Activated naive CD8-positive, alpha-beta T cell treated with anti-CD3 and anti-CD28 coated beads for 36 hours (primary cell): ENCODE results near the gene ANKRD62. TPM values are rescaled to one million over a fixed set of nuclear protein-coding genes. Genes with fewer than 3 reads are reported as not detected.

ENCODE experiments used
- DNase-seq: peaks from one replicate; pipeline ENCODE4 v3.0.0; 2021
- H3K27ac Mint-ChIP-seq: one replicate; pipeline ENCODE4 v1.8.0; 2022; ENCODE audit warnings: mild to moderate bottlenecking, moderate library complexity, mixed read lengths
- H3K27me3 Mint-ChIP-seq: one replicate; pipeline ENCODE4 v1.8.0; 2022; ENCODE audit warnings: mild to moderate bottlenecking, mixed read lengths
- H3K36me3 Mint-ChIP-seq: one replicate; pipeline ENCODE4 v1.8.0; 2021; ENCODE audit warnings: mild to moderate bottlenecking, mixed read lengths
- H3K4me1 Mint-ChIP-seq: one replicate; pipeline ENCODE4 v1.8.0; 2021; ENCODE audit warnings: mixed read lengths
- H3K4me3 Mint-ChIP-seq: one replicate; pipeline ENCODE4 v1.8.0; 2022; ENCODE audit warnings: mild to moderate bottlenecking, moderate library complexity, mixed read lengths
- H3K9me3 Mint-ChIP-seq: one replicate; pipeline ENCODE4 v1.8.0; 2022; ENCODE audit warnings: mixed read lengths
- total RNA-seq, 2 experiments: library from RNA; stranded (reverse); gene quantifications; one replicate each; pipeline ENCODE4 v1.2.3, GENCODE V29; 2021

Gene ANKRD62
- not detected for total RNA-seq

- no peaks in the 10 kb centered on the region for H3K36me3 Mint-ChIP-seq
- H3K4me1 Mint-ChIP-seq, result no peaks in the 10 kb centered on the region
- no peak within 1 kb of the TSS for H3K27ac Mint-ChIP-seq
- no peak within 1 kb of the TSS for H3K4me3 Mint-ChIP-seq
- H3K27me3 Mint-ChIP-seq, result peaks cover 9% of the 10 kb centered on the region
- DNase-seq, result no peak
- peaks cover 2% of the 10 kb centered on the region for H3K9me3 Mint-ChIP-seq
Observed at GRCh38 chr18:12093520-12094257, at the start of gene ANKRD62. Gene ANKRD62, plus strand, starts transcription at chr18:12093843. Its CDS starts 175 bp downstream, at chr18:12094018.

GRCh38 chr18:12044591-12044990 lies 49.1 kb upstream of the ANKRD62 start:
- Mint-ChIP-seq H3K4me3 (no peak overlapping the region), H3K36me3 (no peaks in the 10 kb centered on the region), H3K9me3 (no peaks in the 10 kb centered on the region), H3K27me3 (no peaks in the 10 kb centered on the region), H3K4me1 (peaks cover 2% of the 10 kb centered on the region), H3K27ac (no peak overlapping the region)
- no peak for DNase-seq

DNA sequence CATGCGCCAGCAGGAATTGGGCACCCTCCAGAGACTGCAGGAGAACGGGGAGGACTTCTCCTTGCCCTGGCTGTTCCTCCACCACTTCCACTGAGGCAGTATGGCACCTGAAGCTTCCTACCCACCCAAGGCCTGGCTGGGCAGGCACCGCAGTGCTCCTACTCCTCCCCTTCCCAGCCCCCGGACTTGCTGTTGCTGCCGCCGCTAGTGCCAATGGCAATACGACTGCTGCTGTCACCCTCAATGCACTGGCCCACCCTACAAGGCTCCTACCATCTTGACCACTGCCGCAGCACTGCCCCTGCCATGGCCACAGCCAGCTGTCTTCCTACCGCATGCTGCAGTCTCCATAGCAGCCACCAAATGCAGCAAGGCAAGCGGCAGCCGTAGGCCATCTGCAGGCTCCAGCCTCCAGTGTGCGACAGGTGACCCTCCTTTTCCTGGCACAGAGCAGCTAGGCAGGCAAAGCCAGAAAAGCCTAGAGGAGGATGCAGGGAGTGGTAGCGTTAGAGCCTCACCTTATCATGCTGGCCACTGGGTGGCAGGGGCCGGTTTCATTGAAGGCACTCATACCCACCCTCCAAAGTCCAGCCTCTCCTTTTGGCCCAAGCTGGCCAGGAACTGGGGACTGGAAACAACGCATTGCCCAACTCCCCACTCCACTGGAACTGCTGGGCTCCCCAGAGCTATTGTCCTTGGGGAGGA lies 47.4 kb upstream of the ANKRD62 start:
- Mint-ChIP-seq H3K27me3 (no peaks in the 10 kb centered on the region), H3K4me1 (peaks cover 2% of the 10 kb centered on the region), H3K36me3 (no peaks in the 10 kb centered on the region), H3K9me3 (no peaks in the 10 kb centered on the region), H3K4me3 (no peak overlapping the region), H3K27ac (no peak overlapping the region)
- DNase-seq, result no peak

- Mint-ChIP-seq H3K27ac (no peak overlapping the region), H3K9me3 (no peaks in the 10 kb centered on the region), H3K27me3 (no peaks in the 10 kb centered on the region), H3K36me3 (no peaks in the 10 kb centered on the region), H3K4me1 (no peaks in the 10 kb centered on the region), H3K4me3 (no peak overlapping the region)
- DNase-seq, result no peak
Observed at GRCh38 chr18:12046751-12047335, 46.8 kb upstream of the ANKRD62 start.

DNA sequence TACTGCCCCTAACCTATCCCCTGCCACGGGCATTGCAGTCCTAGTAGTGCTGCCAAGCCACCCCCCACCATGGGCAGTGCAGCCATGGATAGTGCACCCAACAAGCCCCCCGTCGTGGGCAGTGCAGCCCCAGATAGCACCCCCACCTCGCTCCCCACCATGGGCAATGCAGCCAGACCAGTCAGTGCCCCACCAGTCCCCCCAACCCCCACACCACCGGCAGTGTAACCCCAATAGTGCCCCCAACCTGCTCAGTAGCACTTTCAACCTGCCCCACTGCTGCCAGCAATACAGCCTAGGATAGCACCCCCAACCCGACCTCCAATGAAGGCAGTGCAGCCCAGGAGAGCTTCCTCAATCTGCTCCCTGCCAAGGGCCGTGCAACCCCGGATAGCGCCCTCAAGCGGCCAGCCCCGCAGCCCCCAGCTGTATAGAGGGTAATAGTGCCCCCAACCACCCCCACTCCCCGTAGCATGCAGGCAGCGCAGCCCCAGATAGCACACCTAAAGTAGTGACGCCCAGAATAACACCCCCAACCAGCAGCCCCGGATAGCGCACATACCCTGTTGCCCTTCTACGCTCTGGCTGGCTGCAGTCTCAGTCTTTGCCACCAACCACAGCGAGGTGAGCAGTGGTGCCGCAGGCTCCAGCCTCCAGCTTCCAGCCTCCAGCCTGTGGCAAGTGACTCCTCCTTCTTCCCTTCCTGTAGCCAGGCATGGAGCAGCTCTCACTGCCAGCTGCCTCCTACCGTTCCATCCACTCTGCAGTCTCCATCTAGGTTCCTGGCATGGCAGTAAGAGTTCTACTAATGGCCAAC lies 45.4 kb upstream of the ANKRD62 start:
- DNase-seq, result no peak
- no peaks in the 10 kb centered on the region for H3K9me3 Mint-ChIP-seq
- no peak overlapping the region for H3K4me3 Mint-ChIP-seq
- H3K36me3 Mint-ChIP-seq, result no peaks in the 10 kb centered on the region
- no peaks in the 10 kb centered on the region for H3K4me1 Mint-ChIP-seq
- no peak overlapping the region for H3K27ac Mint-ChIP-seq
- H3K27me3 Mint-ChIP-seq, result peaks cover 6% of the 10 kb centered on the region

DNA sequence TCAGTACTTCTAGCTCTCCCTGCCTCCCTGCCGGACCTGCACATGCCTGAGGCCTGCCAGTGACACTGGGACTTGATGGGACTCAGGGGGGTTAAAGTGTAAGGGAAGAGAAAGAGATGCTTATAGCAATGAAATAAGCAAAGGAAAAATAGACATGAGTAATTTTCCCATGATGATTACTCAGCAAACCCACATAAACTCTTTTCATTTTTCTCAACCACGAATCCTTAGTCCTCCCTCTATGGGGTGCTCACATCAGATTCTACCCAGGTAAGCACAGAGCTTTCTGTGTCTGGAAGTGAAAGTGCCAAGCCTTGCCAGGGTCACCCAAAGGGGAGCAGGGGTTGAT lies 44.8 kb upstream of the ANKRD62 start:
- Mint-ChIP-seq H3K27ac (no peak overlapping the region), H3K36me3 (no peaks in the 10 kb centered on the region), H3K9me3 (no peaks in the 10 kb centered on the region), H3K4me3 (no peak overlapping the region), H3K27me3 (peaks cover 6% of the 10 kb centered on the region), H3K4me1 (no peaks in the 10 kb centered on the region)
- no peak for DNase-seq

- no peak for DNase-seq
- H3K36me3 Mint-ChIP-seq, result no peaks in the 10 kb centered on the region
Observed at GRCh38 chr18:12049978-12050811, 43.4 kb upstream of the ANKRD62 start.

GRCh38 chr18:12052866-12053265 lies 40.8 kb upstream of the ANKRD62 start:
- H3K4me3 Mint-ChIP-seq, result no peak overlapping the region
- no peaks in the 10 kb centered on the region for H3K9me3 Mint-ChIP-seq
- DNase-seq, result no peak
- H3K36me3 Mint-ChIP-seq, result no peaks in the 10 kb centered on the region
- no peak overlapping the region for H3K27ac Mint-ChIP-seq
- H3K4me1 Mint-ChIP-seq, result no peaks in the 10 kb centered on the region
- peaks cover 6% of the 10 kb centered on the region for H3K27me3 Mint-ChIP-seq

More at GRCh38 chr18:12049978-12050811, 43.4 kb upstream of the ANKRD62 start:
- Mint-ChIP-seq H3K4me3 (no peak overlapping the region), H3K27ac (no peak overlapping the region), H3K4me1 (no peaks in the 10 kb centered on the region), H3K9me3 (no peaks in the 10 kb centered on the region), H3K27me3 (peaks cover 6% of the 10 kb centered on the region)

DNA sequence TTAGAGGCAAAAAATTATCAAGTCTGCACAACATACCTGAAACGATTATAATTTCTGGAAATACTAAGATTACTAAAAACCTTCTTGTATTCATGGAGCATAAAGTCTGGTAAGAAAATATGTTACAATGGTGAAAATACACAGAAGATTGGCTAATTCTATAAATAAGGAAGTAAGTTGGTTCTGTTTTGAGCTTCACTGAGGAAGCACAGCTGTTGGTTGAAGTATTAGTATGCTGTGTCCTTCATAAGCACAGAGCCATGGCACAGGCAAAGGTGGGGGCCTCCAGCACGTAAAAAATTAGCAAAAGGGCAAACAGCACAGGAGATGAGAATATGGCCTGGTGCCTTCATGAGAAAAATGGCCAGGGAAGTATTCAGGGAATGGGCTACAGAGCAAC lies 40.4 kb upstream of the ANKRD62 start:
- Mint-ChIP-seq H3K27me3 (peaks cover 6% of the 10 kb centered on the region), H3K9me3 (no peaks in the 10 kb centered on the region), H3K27ac (no peak overlapping the region), H3K4me3 (no peak overlapping the region), H3K4me1 (no peaks in the 10 kb centered on the region), H3K36me3 (no peaks in the 10 kb centered on the region)
- DNase-seq, result no peak

DNA sequence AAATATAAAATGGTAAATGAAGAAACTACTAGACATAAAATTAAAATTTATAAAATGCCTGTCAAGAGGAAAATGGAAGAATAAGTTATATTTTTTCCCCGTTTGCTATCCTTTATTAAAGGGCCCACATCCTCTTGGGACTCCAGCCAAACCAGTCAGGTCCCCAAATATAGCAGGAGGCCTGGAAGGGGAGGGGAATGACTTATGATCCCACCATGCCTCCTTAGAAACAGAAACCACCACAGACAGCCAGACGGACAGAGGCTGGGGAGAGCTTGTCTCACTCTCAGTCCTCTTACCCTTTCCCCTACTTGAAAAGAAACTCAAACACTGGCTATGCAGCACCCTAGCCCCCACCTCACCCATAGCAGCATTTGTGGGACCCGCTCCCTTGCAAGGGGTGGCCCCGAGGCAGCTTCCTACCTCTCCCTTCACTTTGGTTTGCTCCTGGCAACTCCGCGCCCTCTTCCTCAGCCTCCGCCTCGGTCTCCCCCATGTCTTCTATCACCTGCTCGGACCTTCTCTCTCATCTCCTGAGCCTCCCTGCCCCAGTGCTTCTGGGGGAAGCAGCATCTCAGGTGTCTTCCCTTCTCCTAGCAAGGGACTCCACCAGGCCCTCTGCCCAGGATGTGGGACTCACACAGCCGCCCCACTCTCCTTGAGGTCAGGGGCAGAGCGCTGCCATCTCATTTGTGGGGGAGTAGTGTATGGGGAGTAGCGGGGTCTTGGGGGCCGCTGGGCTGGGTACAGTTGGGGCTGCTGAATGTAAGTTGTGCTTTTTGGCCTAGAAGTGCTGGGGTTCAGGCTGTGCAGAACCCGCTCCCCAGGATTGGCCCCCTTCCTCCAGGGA lies 37.4 kb upstream of the ANKRD62 start:
- H3K27ac Mint-ChIP-seq, result no peak overlapping the region
- no peak for DNase-seq
- no peak overlapping the region for H3K4me3 Mint-ChIP-seq
- H3K36me3 Mint-ChIP-seq, result no peaks in the 10 kb centered on the region
- H3K4me1 Mint-ChIP-seq, result no peaks in the 10 kb centered on the region
- no peaks in the 10 kb centered on the region for H3K9me3 Mint-ChIP-seq
- peaks cover 6% of the 10 kb centered on the region for H3K27me3 Mint-ChIP-seq

DNA sequence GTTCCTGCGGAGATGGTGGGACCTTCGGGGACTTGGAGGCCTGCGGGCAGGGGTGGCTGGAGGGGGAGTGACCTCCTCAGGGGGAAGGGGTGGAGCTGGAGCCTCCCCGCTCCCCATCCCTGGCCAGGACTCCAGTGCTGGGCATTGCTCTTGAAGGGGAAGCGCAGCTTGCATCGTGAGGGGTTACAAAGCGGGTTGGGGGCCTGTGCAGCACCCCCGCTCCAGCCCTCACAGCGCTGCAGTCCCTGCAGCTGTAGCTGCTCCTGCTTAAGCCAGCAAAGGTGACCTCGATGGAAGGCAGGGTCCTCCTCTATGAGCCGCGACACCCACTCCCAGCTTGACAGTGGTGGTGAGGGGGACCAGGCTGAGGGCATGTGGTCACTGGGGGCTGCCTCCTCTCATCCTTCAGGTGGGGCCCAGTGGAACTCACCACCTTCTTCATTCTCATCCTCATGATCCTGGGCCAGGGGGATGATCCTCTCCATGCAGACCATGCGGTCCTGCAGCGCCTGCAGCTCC lies 36.7 kb upstream of the ANKRD62 start:
- H3K4me1 Mint-ChIP-seq, result no peaks in the 10 kb centered on the region
- H3K27ac Mint-ChIP-seq, result no peak overlapping the region
- H3K27me3 Mint-ChIP-seq, result peaks cover 6% of the 10 kb centered on the region
- no peaks in the 10 kb centered on the region for H3K36me3 Mint-ChIP-seq
- DNase-seq, result no peak
- H3K4me3 Mint-ChIP-seq, result no peak overlapping the region
- no peaks in the 10 kb centered on the region for H3K9me3 Mint-ChIP-seq

DNA sequence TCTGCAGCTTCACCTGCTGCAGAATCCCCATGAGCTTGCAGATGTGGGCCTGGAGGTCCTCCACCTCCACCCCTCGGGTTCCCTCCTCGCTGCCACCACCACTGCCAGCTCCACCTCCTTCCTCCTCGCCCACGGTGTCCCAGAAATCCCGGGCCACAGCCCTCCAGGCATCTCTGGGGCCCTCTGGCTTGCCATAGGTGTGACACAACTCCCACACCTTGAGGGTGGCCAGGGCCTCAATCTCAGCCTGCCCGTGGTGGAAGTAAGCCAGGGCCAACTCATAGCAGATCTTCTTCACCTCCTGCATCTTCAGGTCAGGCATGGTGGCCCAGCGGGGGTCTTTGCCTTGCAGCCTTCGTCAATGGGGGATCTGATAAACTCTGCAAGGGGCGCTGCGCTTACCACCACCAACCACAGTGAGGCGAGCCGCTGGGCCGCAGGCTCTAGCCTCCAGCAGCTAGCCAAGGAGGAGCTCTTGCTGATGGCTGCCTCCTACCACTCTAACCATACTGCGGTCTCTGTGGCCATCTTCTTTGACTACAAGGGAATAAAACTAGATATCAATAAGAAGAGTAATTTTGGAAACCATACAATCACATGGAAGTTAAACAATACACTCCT lies 36.1 kb upstream of the ANKRD62 start:
- H3K27me3 Mint-ChIP-seq, result peaks cover 4% of the 10 kb centered on the region
- H3K27ac Mint-ChIP-seq, result no peak overlapping the region
- no peaks in the 10 kb centered on the region for H3K9me3 Mint-ChIP-seq
- H3K4me1 Mint-ChIP-seq, result no peaks in the 10 kb centered on the region
- no peak overlapping the region for H3K4me3 Mint-ChIP-seq
- DNase-seq, result no peak
- no peaks in the 10 kb centered on the region for H3K36me3 Mint-ChIP-seq
